ENCODE data around the gene RBM33. TPM values are rescaled to one million over a fixed set of nuclear protein-coding genes. Genes with fewer than 3 reads are reported as not detected.

The RBM33 gene
- total and polyA plus RNA-seq, 10 of the 15 experiments (the other 5 are each of a cell fraction or from before 2014, with no cell fraction given) = 4.7 to 67.2 (median 24.3) TPM

DNA sequence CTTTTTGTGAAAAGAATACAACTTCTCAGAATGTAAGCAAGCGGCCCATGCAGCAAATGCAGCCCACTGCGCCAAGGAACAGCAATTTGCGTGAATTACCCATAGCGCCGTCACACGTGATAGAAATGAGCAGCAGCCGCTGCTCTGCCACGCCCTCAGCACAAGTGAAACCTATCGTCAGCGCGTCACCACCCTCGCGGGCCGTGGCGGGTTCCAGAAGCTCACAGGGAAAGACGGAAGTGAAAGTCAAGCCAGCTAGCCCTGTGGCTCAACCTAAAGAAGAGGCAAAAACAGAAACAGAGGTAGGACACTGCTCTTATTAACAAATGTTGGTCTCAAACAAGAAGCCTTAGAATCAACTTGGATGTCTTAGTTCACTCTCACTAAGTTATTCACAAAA, 97.3 kb downstream of the RBM33 start (continued):
- TF ChIP-seq FOS (IDR thresholded peaks at IDR 0.05; ENCODE audit: borderline replicate concordance, extremely low read depth, insufficient read length) = no peak
- TF ChIP-seq, protein P1, sequence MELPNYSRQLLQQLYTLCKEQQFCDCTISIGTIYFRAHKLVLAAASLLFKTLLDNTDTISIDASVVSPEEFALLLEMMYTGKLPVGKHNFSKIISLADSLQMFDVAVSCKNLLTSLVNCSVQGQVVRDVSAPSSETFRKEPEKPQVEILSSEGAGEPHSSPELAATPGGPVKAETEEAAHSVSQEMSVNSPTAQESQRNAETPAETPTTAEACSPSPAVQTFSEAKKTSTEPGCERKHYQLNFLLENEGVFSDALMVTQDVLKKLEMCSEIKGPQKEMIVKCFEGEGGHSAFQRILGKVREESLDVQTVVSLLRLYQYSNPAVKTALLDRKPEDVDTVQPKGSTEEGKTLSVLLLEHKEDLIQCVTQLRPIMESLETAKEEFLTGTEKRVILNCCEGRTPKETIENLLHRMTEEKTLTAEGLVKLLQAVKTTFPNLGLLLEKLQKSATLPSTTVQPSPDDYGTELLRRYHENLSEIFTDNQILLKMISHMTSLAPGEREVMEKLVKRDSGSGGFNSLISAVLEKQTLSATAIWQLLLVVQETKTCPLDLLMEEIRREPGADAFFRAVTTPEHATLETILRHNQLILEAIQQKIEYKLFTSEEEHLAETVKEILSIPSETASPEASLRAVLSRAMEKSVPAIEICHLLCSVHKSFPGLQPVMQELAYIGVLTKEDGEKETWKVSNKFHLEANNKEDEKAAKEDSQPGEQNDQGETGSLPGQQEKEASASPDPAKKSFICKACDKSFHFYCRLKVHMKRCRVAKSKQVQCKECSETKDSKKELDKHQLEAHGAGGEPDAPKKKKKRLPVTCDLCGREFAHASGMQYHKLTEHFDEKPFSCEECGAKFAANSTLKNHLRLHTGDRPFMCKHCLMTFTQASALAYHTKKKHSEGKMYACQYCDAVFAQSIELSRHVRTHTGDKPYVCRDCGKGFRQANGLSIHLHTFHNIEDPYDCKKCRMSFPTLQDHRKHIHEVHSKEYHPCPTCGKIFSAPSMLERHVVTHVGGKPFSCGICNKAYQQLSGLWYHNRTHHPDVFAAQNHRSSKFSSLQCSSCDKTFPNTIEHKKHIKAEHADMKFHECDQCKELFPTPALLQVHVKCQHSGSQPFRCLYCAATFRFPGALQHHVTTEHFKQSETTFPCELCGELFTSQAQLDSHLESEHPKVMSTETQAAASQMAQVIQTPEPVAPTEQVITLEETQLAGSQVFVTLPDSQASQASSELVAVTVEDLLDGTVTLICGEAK (IDR thresholded peaks at IDR 0.05; ENCODE audit: borderline replicate concordance) = no peak
- TF ChIP-seq, protein P2, sequence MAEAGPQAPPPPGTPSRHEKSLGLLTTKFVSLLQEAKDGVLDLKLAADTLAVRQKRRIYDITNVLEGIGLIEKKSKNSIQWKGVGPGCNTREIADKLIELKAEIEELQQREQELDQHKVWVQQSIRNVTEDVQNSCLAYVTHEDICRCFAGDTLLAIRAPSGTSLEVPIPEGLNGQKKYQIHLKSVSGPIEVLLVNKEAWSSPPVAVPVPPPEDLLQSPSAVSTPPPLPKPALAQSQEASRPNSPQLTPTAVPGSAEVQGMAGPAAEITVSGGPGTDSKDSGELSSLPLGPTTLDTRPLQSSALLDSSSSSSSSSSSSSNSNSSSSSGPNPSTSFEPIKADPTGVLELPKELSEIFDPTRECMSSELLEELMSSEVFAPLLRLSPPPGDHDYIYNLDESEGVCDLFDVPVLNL (IDR thresholded peaks at IDR 0.05; ENCODE audit: low read depth, low read length) = no peak
- TF ChIP-seq EGR1 (IDR thresholded peaks at IDR 0.05; ENCODE audit: borderline replicate concordance in 1 of 2, low read depth in 2 of 2, low read length in 2 of 2) = peak in 1 of 2 experiments; percentile 7; a peak in 1 of 3 replicates
- TF ChIP-seq NR2F1 (conservative IDR thresholded peaks at IDR 0.05) = no peak
- peak in 1 of 2 experiments; percentile 82; a peak in 2 of 4 replicates for TF ChIP-seq ETV6 (conservative IDR thresholded peaks at IDR 0.05 in 1 of 2, IDR thresholded peaks at IDR 0.05 in 1 of 2; ENCODE audit: borderline replicate concordance in 1 of 2, low read depth in 1 of 2)
